GM18519 (cell line): ENCODE data around the gene MCM3AP.

ENCODE experiments used
- ATAC-seq: cut with Tn5 transposase; IDR thresholded peaks from one replicate; pipeline ENCODE4 v1.9.1; 2021; ENCODE audit warnings: mild to moderate bottlenecking, moderate library complexity; ENCODE audit not compliant: unreplicated experiment, low FRiP score

MCM3AP gene

GRCh38 chr21:46189959-46190490, 95.4 kb downstream of the MCM3AP start:
- ATAC-seq, result no peak

- ATAC-seq, result no peak
These were observed 96.0 kb downstream of the MCM3AP start for GRCh38 chr21:46189213-46189958.

DNA sequence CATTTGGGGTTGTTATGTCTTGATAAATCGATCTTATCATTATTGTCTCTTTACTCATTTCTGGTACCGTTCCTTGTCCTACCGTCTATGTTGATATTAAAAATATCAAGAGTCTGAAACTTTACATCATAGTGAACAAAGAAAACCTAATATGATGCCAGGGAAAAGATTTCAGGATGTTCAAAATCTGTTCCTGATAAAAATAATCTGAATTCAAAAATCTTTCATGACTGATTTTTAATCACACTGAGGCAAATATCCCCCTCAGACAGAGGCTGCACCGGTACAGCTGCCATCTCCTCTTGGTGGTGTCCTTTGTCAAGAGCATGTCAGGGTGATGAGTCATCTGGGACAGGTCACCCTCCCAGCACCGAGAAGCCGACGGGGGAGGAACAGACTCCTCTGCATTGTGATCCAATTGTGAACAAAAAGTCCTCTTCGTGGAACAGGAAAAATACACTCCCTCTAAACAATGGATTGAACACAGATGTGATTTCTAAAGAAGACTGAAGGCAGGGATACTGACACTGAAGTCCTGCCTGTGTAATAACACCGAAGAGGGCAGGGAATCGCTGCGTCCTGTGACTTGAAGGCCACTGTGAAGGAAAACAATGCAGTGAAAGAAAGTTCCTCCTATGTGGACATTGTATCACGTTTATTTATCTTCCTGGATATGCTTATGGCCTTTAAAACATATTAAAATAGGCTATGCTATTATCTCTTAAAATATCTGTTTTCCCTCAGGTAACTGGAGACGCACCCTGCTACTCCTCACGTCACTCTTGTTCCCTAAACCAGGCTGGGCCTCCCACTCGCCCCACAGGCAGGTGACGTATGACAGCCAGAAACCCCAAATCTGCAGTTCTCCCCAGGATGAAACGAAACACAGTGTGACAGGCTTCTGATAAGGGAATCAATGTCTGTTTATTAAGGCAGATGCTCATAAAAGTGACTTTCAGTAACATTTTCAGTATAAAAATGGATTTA, 96.9 kb downstream of the MCM3AP start:
- ATAC-seq, result no peak

GRCh38 chr21:46187814-46188213, 97.6 kb downstream of the MCM3AP start:
- ATAC-seq, result no peak

GRCh38 chr21:46187261-46187660, 98.2 kb downstream of the MCM3AP start:
- no peak for ATAC-seq

GRCh38 chr21:46185716-46186115, 99.7 kb downstream of the MCM3AP start:
- no peak for ATAC-seq
